Upper lobe of right lung (tissue), 1 donor: ENCODE measurements around the gene FUZ. TPM values are rescaled to one million over a fixed set of nuclear protein-coding genes. Genes with fewer than 3 reads are reported as not detected.

ENCODE experiments used
- ATAC-seq: fragments of 200-7000 bp; cut with Tn5 transposase; one replicate; pipeline ENCODE4 v1.9.1; 2020; ENCODE audit warnings: mild to moderate bottlenecking, moderate library complexity
- DNase-seq: peaks from one replicate; pipeline ENCODE4 v3.0.0-alpha.2; 2020
- H3K27ac ChIP-seq: fragments of 200-600 bp; one replicate; pipeline ENCODE4 v1.8.0; 2022
- H3K27me3 ChIP-seq: fragments of 200-600 bp; one replicate; pipeline ENCODE4 v1.8.0; 2022; ENCODE audit warnings: mild to moderate bottlenecking
- H3K36me3 ChIP-seq: fragments of 200-600 bp; one replicate; pipeline ENCODE4 v1.8.0; 2022
- H3K4me1 ChIP-seq: fragments of 200-600 bp; one replicate; pipeline ENCODE4 v1.8.0; 2022
- H3K4me3 ChIP-seq: fragments of 200-600 bp; one replicate; pipeline ENCODE4 v1.8.0; 2022; ENCODE audit warnings: mild to moderate bottlenecking
- H3K9me3 ChIP-seq: fragments of 200-600 bp; one replicate; pipeline ENCODE4 v1.8.0; 2022
- CTCF ChIP-seq: fragments of 200-600 bp; IDR thresholded peaks from one replicate; pipeline ENCODE4 v1.8.0; 2022; ENCODE audit warnings: antibody characterized with exemption
- intact Hi-C: fragments of 100-400 bp; cut with DNase I; formaldehyde crosslinking; loops from one replicate; pipeline ENCODE4 v1.11.0; 2022
- total RNA-seq: library from RNA; stranded (reverse); fragmentation: NEBNext Ultra II Directional; extraction: Animal tissue kit (Norgen Biotek cat#: 25700); gene quantifications from one replicate; pipeline ENCODE4 v1.2.1, GENCODE V29; 2021
- donor health status: DM: no; HTN: yes; CAD: no; lungs with severe emphysema.

The FUZ gene
- total RNA-seq, 1 donor from 2014 or later: 20.1 TPM

- TF ChIP-seq CTCF: no peak
- Histone ChIP-seq H3K9me3 (no peaks in the 10 kb centered on the region), H3K27ac (no peak overlapping the region), H3K36me3 (no peaks in the 10 kb centered on the region), H3K4me1 (no peaks in the 10 kb centered on the region), H3K27me3 (no peaks in the 10 kb centered on the region), H3K4me3 (no peak overlapping the region)
- intact Hi-C loops: no loop called here
- DNase-seq: no peak
- no peak for ATAC-seq
Measured at GRCh38 chr19:49776371-49776764, 36.7 kb downstream of the FUZ start.

GRCh38 chr19:49775742-49776370 lies 37.2 kb downstream of the FUZ start:
- Histone ChIP-seq H3K4me1 (no peaks in the 10 kb centered on the region), H3K27me3 (no peaks in the 10 kb centered on the region), H3K27ac (no peak overlapping the region), H3K36me3 (no peaks in the 10 kb centered on the region), H3K4me3 (no peak overlapping the region), H3K9me3 (no peaks in the 10 kb centered on the region)
- no peak for TF ChIP-seq CTCF
- ATAC-seq (no peak), DNase-seq (no peak)
- intact Hi-C loops: no loop called here

DNA sequence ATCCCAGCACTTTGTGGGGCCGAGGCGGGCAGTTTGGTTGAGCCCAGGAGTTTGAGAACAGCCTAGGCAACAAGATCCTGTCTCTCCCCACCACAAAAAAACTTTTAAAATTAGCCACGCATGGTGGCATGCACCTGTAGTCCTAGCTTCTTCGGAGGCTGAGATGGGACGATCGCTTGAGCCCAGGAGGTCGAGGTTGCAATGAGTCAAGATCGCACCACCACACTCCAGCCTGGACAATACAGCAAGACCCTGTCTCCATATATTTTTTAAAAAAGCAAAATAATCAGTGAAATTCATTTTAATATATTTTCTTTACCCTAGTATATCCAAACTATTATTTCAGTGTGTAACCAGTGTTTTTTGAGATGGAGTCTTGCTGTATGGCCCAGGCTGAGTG lies 38.1 kb downstream of the FUZ start:
- Histone ChIP-seq H3K36me3 (no peaks in the 10 kb centered on the region), H3K9me3 (no peaks in the 10 kb centered on the region), H3K4me3 (no peak overlapping the region), H3K27me3 (no peaks in the 10 kb centered on the region), H3K27ac (no peak overlapping the region), H3K4me1 (no peaks in the 10 kb centered on the region)
- intact Hi-C loops: no loop called here
- no peak for TF ChIP-seq CTCF
- DNase-seq (no peak), ATAC-seq (no peak)

GRCh38 chr19:49773663-49774350 lies 39.3 kb downstream of the FUZ start:
- TF ChIP-seq CTCF: no peak
- no peaks in the 10 kb centered on the region for H3K27me3 ChIP-seq
- no peaks in the 10 kb centered on the region for H3K36me3 ChIP-seq
- H3K4me1 ChIP-seq: peaks cover 1% of the 10 kb centered on the region
- H3K4me3 ChIP-seq: no peak overlapping the region
- intact Hi-C loops: no loop called here
- no peak overlapping the region for H3K27ac ChIP-seq
- no peaks in the 10 kb centered on the region for H3K9me3 ChIP-seq
- ATAC-seq (no peak), DNase-seq (no peak)

GRCh38 chr19:49772850-49773432 lies 40.2 kb downstream of the FUZ start:
- TF ChIP-seq CTCF: no peak
- H3K27me3 ChIP-seq: no peaks in the 10 kb centered on the region
- no peak for DNase-seq
- no peaks in the 10 kb centered on the region for H3K36me3 ChIP-seq
- H3K27ac ChIP-seq: no peak overlapping the region
- ATAC-seq: no peak
- peaks cover 10% of the 10 kb centered on the region for H3K4me1 ChIP-seq
- no peak overlapping the region for H3K4me3 ChIP-seq
- intact Hi-C loops: no loop called here
- H3K9me3 ChIP-seq: no peaks in the 10 kb centered on the region
